Activated CD8-positive, alpha-beta T cell treated with anti-CD3 and anti-CD28 coated beads, Interleukin-2, amount 10 ng/mL, durations not matched to agents 7 days and 5 days (primary cell): Measurements from ENCODE around the gene COPZ1. TPM values are rescaled to one million over a fixed set of nuclear protein-coding genes. Genes with fewer than 3 reads are reported as not detected.
"Not testable (repeated sequence)": the region's sequence is repeated elsewhere in the genome, so short reads cannot be mapped to it uniquely, and the experiment has no call there.

Experiments used
- ATAC-seq: fragments of 150-1000 bp; cut with Tn5 transposase; one replicate; pipeline ENCODE4 v1.10.0; 2021; ENCODE audit warnings: moderate library complexity
- CTCF ChIA-PET: fragments of 350-600 bp; sonication (Branson Sonifier 250); formaldehyde crosslinking; loops from one replicate; lab custom pipeline; 2021; ENCODE audit warnings: antibody characterized with exemption; lab: Charles Lee
- POLR2A ChIA-PET: fragments of 350-600 bp; sonication (Branson Sonifier 250); formaldehyde crosslinking; loops from one replicate; lab custom pipeline; 2021; ENCODE audit warnings: antibody characterized with exemption; lab: Charles Lee
- DNase-seq: peaks from one replicate; pipeline ENCODE4 v3.0.0-alpha.2; 2020
- H3K27ac Mint-ChIP-seq: one replicate; pipeline ENCODE4 v1.8.0; 2021; ENCODE audit warnings: mild to moderate bottlenecking, mixed read lengths
- H3K27me3 Mint-ChIP-seq: one replicate; pipeline ENCODE4 v1.8.0; 2021; ENCODE audit warnings: low read depth, mixed read lengths
- H3K36me3 Mint-ChIP-seq: one replicate; pipeline ENCODE4 v1.8.0; 2021; ENCODE audit warnings: low read depth, mixed read lengths
- H3K4me1 Mint-ChIP-seq: one replicate; pipeline ENCODE4 v1.8.0; 2021; ENCODE audit warnings: low read depth, mixed read lengths
- H3K4me3 Mint-ChIP-seq: one replicate; pipeline ENCODE4 v1.8.0; 2021; ENCODE audit warnings: mild to moderate bottlenecking, mixed read lengths
- H3K9me3 Mint-ChIP-seq: one replicate; pipeline ENCODE4 v1.8.0; 2022; ENCODE audit warnings: mixed read lengths; ENCODE audit not compliant: insufficient read depth
- total RNA-seq, 2 experiments: library from RNA; stranded (reverse); gene quantifications; one replicate each; pipeline ENCODE4 v1.2.3, GENCODE V29; 2021

The COPZ1 gene, protein sequence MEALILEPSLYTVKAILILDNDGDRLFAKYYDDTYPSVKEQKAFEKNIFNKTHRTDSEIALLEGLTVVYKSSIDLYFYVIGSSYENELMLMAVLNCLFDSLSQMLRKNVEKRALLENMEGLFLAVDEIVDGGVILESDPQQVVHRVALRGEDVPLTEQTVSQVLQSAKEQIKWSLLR
- total RNA-seq: 100 to 1,000 TPM; 105 to 112 TPM

DNA sequence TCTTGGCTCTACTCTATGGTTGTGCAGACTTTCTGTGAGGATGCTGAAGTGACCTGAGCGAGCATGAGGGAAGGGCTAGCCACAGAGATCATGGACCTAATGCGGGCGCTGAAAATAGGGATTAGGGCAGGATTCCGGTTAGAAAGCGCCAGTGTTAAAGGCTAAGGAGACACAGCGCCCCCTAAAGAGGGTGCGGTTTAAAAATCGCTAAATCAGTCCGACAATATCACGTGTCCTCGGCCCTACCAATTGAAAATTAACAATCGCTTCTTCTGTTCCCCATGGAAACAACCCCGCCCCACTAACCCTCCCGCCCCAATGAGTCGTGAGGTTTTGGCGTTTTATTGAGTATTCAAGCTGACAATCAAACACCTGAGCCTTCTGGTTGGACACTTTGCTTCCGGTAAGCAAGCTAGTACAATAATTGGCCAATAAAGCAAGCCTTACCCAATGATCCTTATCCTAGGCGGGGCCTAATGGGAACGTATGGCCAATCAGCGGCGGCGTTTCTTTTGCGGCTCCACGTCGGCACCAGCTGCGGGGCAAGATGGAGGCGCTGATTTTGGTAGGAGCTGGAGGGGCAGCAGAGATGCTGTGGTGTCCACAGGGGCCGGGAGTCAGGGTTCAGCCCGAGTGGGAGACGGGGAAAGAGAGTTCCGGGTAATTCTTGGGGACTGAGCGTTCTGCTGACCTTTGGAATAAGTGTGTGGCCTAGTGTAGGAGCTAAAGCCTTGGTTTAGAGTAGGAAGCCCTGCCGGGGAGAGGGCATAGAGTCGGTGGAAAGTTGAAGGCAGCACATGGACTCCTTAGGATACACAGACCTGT, at the start of gene COPZ1:
COPZ1 (plus strand) TSS at position 515 of the 825 bp plus-strand sequence; CDS start at position 548, 33 bp downstream.
- no peaks in the 10 kb centered on the region for H3K9me3 Mint-ChIP-seq
- CTCF ChIA-PET: interaction anchor here (0.6 to 4.5 kb wide), 41 partner anchors 11 to 173 kb away, joined by 3 to 105 read pairs (median 6); partner anchors contain the start of genes CBX5, HNRNPA1, NCKAP1L and NFE2
- ATAC-seq: peak; percentile 99
- peaks cover 38% of the 10 kb centered on the region for H3K4me1 Mint-ChIP-seq
- peaks cover 8% of the 10 kb centered on the region for H3K36me3 Mint-ChIP-seq
- H3K27ac Mint-ChIP-seq: peak within 1 kb of the TSS; percentile 92
- no peaks in the 10 kb centered on the region for H3K27me3 Mint-ChIP-seq
- POLR2A ChIA-PET: interaction anchor here (0.8 to 2.4 kb wide), 6 partner anchors 9 to 44 kb away, joined by 3 to 24 read pairs (median 4); partner anchors contain the start of genes CBX5 and HNRNPA1
- DNase-seq: peak; percentile 98
- peak within 1 kb of the TSS; percentile 97 for H3K4me3 Mint-ChIP-seq

DNA sequence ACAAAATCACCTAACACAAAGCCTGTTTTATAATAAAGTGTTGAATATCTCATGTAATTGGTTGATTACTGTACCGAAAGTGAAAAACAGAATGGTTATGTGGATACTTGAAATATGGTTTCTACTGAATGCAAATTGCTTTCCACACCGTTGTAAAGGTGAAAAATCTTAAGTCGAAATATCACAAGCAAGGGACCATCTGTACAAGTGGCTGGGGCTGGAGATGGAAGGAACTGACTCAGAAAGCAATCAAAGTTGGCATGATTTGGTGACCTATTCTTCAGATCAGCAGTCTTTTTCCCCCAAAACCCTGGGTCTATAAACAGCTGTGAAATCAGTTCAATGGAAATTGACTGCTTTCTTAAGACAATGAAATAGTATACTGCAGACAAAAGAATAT, 48.6 kb upstream of the COPZ1 start:
- H3K27me3 Mint-ChIP-seq: no peaks in the 10 kb centered on the region
- DNase-seq: no peak

GRCh38 chr12:54277823-54278276, 47.1 kb upstream of the COPZ1 start:
- Mint-ChIP-seq H3K27me3 (no peaks in the 10 kb centered on the region), H3K9me3 (no peaks in the 10 kb centered on the region), H3K4me3 (no peak overlapping the region), H3K36me3 (peaks cover 37% of the 10 kb centered on the region), H3K27ac (peak overlapping the region; percentile 43), H3K4me1 (peaks cover 37% of the 10 kb centered on the region)
- CTCF ChIA-PET: interaction anchor here (4.3 kb wide), 1 partner anchor 15 kb away, joined by 36 read pairs; no protein-coding TSS in a partner anchor
- POLR2A ChIA-PET: interaction anchor here (1.3 kb wide), 1 partner anchor 81 kb away, joined by 3 read pairs; no protein-coding TSS in a partner anchor
- no peak for DNase-seq
- no peak for ATAC-seq

More for the DNA sequence above, 48.6 kb upstream of the COPZ1 start:
- Mint-ChIP-seq H3K9me3 (no peaks in the 10 kb centered on the region), H3K4me3 (peak overlapping the region; percentile 26), H3K27ac (no peak overlapping the region), H3K4me1 (peaks cover 39% of the 10 kb centered on the region), H3K36me3 (peaks cover 48% of the 10 kb centered on the region)
- ATAC-seq: no peak
- ChIA-PET CTCF (interaction anchor here (0.9 to 2.1 kb wide), 4 partner anchors 16 to 61 kb away, joined by 3 to 7 read pairs (median 4); no protein-coding TSS in a partner anchor), POLR2A (no interaction called here)

- H3K4me3 Mint-ChIP-seq: no peak overlapping the region
- H3K4me1 Mint-ChIP-seq: peaks cover 44% of the 10 kb centered on the region
- peaks cover 26% of the 10 kb centered on the region for H3K36me3 Mint-ChIP-seq
- no peak for ATAC-seq
- no peak overlapping the region for H3K27ac Mint-ChIP-seq
- H3K9me3 Mint-ChIP-seq: no peaks in the 10 kb centered on the region
- H3K27me3 Mint-ChIP-seq: no peaks in the 10 kb centered on the region
- ChIA-PET CTCF (interaction anchor here (0.5 to 4.3 kb wide), 10 partner anchors 13 to 120 kb away, joined by 3 to 36 read pairs (median 8); partner anchors contain the start of gene COPZ1), POLR2A (interaction anchor here (1.4 to 3.1 kb wide), 10 partner anchors 12 to 218 kb away, joined by 3 to 40 read pairs (median 10); partner anchors contain the start of genes COPZ1 and NCKAP1L)
- no peak for DNase-seq
Measured at GRCh38 chr12:54279227-54279631, 45.7 kb upstream of the COPZ1 start.

DNA sequence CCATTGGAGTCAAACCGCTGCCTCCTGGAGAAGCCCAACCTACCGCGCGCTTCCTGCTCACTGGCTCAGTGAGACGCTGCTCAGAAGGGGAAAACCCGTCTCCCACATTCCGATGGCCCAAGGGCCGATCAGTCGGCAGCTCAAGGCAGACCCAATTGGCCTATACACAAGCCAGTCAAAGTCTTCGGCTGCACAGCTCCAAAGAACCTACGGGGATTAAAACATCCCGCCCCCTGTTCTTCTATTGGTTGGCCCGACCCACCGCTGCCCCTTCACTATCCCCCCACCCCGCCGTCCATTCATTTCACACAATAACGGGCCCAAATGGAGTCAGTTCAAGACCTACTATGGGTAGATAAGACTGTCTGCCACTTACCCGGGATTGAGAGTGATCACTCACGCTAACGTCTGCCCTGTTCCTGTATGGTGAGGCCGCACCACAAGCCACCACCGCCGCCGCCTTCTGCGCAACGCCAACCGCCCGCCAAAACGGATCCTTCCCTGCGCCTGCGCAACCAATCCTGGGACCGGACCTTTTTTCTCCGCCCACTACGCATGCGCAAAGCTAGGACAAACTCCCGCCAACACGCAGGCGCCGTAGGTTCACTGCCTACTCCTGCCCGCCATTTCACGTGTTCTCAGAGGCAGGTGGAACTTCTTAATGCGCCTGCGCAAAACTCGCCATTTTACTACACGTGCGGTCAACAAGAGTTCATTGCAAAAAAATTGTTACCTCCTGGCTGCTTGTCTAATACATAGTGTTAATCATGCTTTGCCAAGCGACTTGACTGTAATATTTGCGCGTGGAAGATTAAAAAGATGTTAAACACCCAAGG, 45.1 kb upstream of the COPZ1 start, which contains the start of gene CBX5:
CBX5 (minus strand) TSS at position 491 of the 836 bp plus-strand sequence. CDS start 22,472 bp downstream, outside the sequence.
- DNase-seq (peak; percentile 100), ATAC-seq (peak; percentile 77)
- Mint-ChIP-seq H3K4me1 (peaks cover 49% of the 10 kb centered on the region), H3K36me3 (peaks cover 23% of the 10 kb centered on the region), H3K4me3 (no peak within 1 kb of the TSS), H3K9me3 (no peaks in the 10 kb centered on the region), H3K27ac (no peak within 1 kb of the TSS), H3K27me3 (no peaks in the 10 kb centered on the region)
- ChIA-PET POLR2A (interaction anchor here (0.7 to 3.1 kb wide), 29 partner anchors 8 to 1824 kb away, joined by 3 to 40 read pairs (median 4); partner anchors contain the start of genes COPZ1, NCKAP1L and ZNF385A), CTCF (interaction anchor here (0.5 to 4.3 kb wide), 11 partner anchors 13 to 124 kb away, joined by 3 to 36 read pairs (median 7); partner anchors contain the start of gene COPZ1)

- Mint-ChIP-seq H3K4me3 (no peak within 1 kb of the TSS), H3K27me3 (no peaks in the 10 kb centered on the region), H3K9me3 (no peaks in the 10 kb centered on the region), H3K27ac (no peak within 1 kb of the TSS), H3K4me1 (peaks cover 55% of the 10 kb centered on the region), H3K36me3 (peaks cover 21% of the 10 kb centered on the region)
- DNase-seq (peak; percentile 98), ATAC-seq (peak; percentile 89)
- ChIA-PET CTCF (interaction anchor here (1.1 to 4.3 kb wide), 12 partner anchors 12 to 159 kb away, joined by 3 to 36 read pairs (median 8); partner anchors contain the start of gene COPZ1), POLR2A (interaction anchor here (0.7 to 3.1 kb wide), 32 partner anchors 8 to 1823 kb away, joined by 3 to 40 read pairs (median 4); partner anchors contain the start of genes COPZ1, NCKAP1L and ZNF385A)
Measured at GRCh38 chr12:54280468-54281260, 44.3 kb upstream of the COPZ1 start, which contains the start of gene HNRNPA1. Gene HNRNPA1 (plus strand): TSS chr12:54280726. CDS start chr12:54280808, 82 bp downstream.

DNA sequence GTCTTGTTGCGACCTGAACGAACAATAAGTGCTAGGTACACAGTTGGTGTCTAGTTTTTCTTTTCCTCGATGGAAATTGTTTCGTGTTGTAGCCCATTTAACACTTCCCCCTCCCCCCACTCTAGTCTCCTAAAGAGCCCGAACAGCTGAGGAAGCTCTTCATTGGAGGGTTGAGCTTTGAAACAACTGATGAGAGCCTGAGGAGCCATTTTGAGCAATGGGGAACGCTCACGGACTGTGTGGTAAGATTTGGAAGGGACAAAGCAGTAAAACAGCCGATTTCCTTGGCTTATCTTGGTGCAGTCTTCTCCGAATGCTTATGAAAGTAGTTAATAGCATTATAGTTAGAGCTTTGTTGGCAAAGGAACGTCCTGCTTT, 43.7 kb upstream of the COPZ1 start:
- not testable (repeated sequence) for H3K27me3 Mint-ChIP-seq, H3K4me3 Mint-ChIP-seq, ATAC-seq, H3K27ac Mint-ChIP-seq, DNase-seq, H3K9me3 Mint-ChIP-seq
- ChIA-PET CTCF (interaction anchor here (0.8 to 4.3 kb wide), 8 partner anchors 11 to 158 kb away, joined by 3 to 36 read pairs (median 8); partner anchors contain the start of gene COPZ1), POLR2A (interaction anchor here (0.8 to 3.1 kb wide), 7 partner anchors 10 to 87 kb away, joined by 3 to 40 read pairs (median 7); partner anchors contain the start of gene COPZ1)
- Mint-ChIP-seq H3K4me1 (peaks cover 56% of the 10 kb centered on the region), H3K36me3 (peaks cover 17% of the 10 kb centered on the region)

DNA sequence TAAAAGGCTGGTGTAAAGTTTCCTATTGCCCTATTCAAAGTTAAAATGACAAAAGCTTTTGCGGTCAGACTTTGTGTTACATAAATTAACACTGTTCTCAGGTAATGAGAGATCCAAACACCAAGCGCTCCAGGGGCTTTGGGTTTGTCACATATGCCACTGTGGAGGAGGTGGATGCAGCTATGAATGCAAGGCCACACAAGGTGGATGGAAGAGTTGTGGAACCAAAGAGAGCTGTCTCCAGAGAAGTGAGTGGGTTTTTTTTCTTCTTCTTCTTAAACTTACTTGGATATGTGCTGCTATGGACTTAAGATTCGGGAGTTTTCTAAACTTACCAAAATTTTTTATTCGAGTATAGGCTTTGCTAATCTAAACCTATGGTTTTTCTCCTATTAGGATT, 43.2 kb upstream of the COPZ1 start:
- not testable (repeated sequence) for H3K27me3 Mint-ChIP-seq, H3K4me3 Mint-ChIP-seq, H3K9me3 Mint-ChIP-seq, ATAC-seq, H3K27ac Mint-ChIP-seq, DNase-seq
- ChIA-PET POLR2A (interaction anchor here (0.8 to 3.1 kb wide), 6 partner anchors 10 to 76 kb away, joined by 3 to 40 read pairs (median 14); partner anchors contain the start of gene COPZ1), CTCF (interaction anchor here (0.8 to 4.3 kb wide), 7 partner anchors 11 to 158 kb away, joined by 3 to 36 read pairs (median 7); partner anchors contain the start of gene COPZ1)
- H3K4me1 Mint-ChIP-seq: peaks cover 56% of the 10 kb centered on the region
- peaks cover 12% of the 10 kb centered on the region for H3K36me3 Mint-ChIP-seq

- POLR2A ChIA-PET: interaction anchor here (0.6 to 1.3 kb wide), 3 partner anchors 17 to 291 kb away, joined by 3 to 7 read pairs (median 4); no protein-coding TSS in a partner anchor
- H3K27me3 Mint-ChIP-seq: no peaks in the 10 kb centered on the region
- H3K36me3 Mint-ChIP-seq: peaks cover 7% of the 10 kb centered on the region
- no peaks in the 10 kb centered on the region for H3K9me3 Mint-ChIP-seq
- ATAC-seq: no peak
- peaks cover 53% of the 10 kb centered on the region for H3K4me1 Mint-ChIP-seq
- CTCF ChIA-PET: interaction anchor here (0.6 to 3.8 kb wide), 7 partner anchors 9 to 96 kb away, joined by 3 to 31 read pairs (median 3); partner anchors contain the start of gene COPZ1
- peak; percentile 45 for DNase-seq
- no peak overlapping the region for H3K27ac Mint-ChIP-seq
- no peak overlapping the region for H3K4me3 Mint-ChIP-seq
Measured at GRCh38 chr12:54282949-54283593, 41.9 kb upstream of the COPZ1 start.
